HepG2 (cell line): ENCODE measurements around the gene PTTG1. TPM values are rescaled to one million over a fixed set of nuclear protein-coding genes. Genes with fewer than 3 reads are reported as not detected.
A peak's percentile ranks its signal among the peaks of the same experiment; 100 is the strongest.

Experiments used
- ADNP ChIP-seq: sonication (generic); formaldehyde crosslinking; IDR thresholded peaks from 2 replicates; pipeline ENCODE4 v1.4.0; 2020; ENCODE audit warnings: missing genetic modification reagents
- ARNT ChIP-seq: fragments of 450-650 bp; IDR thresholded peaks from 2 replicates; pipeline ENCODE4 v1.6.1; 2017
- CAMTA2 ChIP-seq: sonication (generic); formaldehyde crosslinking; IDR thresholded peaks from 2 replicates; pipeline ENCODE4 v1.4.0; 2020; ENCODE audit warnings: mild to moderate bottlenecking, missing genetic modification reagents, borderline replicate concordance
- DR1 ChIP-seq: sonication (generic); formaldehyde crosslinking; IDR thresholded peaks from 2 replicates; pipeline ENCODE4 v1.8.0; 2021; ENCODE audit warnings: mild to moderate bottlenecking, missing genetic modification reagents, inconsistent platforms
- FOXA3 ChIP-seq: IDR thresholded peaks from 2 replicates; pipeline ENCODE4 v1.6.1; 2016; ENCODE audit warnings: missing genetic modification reagents, missing compliant biosample characterization
- ISX ChIP-seq: sonication (generic); formaldehyde crosslinking; conservative IDR thresholded peaks from 2 replicates; pipeline ENCODE4 v1.5.0; 2020; ENCODE audit warnings: missing genetic modification reagents
- MED13 ChIP-seq: sonication (generic); formaldehyde crosslinking; IDR thresholded peaks from 2 replicates; pipeline ENCODE4 v1.5.0; 2020; ENCODE audit warnings: missing genetic modification reagents
- NFE2L2 ChIP-seq: fragments of 150-350 bp; IDR thresholded peaks from 2 replicates; pipeline ENCODE4 v1.6.1; 2014; ENCODE audit warnings: low read length
- RBM39 ChIP-seq: fragments of 200-400 bp; formaldehyde crosslinking; IDR thresholded peaks from one replicate; pipeline ENCODE4 v1.6.1; 2018; ENCODE audit warnings: antibody characterized with exemption, mild to moderate bottlenecking, low read depth, low read length; ENCODE audit not compliant: poor library complexity, severe bottlenecking
- SATB2 ChIP-seq: sonication (generic); formaldehyde crosslinking; IDR thresholded peaks from 2 replicates; pipeline ENCODE4 v1.5.0; 2020; ENCODE audit warnings: missing genetic modification reagents
- TRIM24 ChIP-seq: sonication (generic); formaldehyde crosslinking; IDR thresholded peaks from 2 replicates; pipeline ENCODE4 v1.8.0; 2022; ENCODE audit warnings: mild to moderate bottlenecking, missing genetic modification reagents
- ZC3H4 ChIP-seq: sonication (generic); formaldehyde crosslinking; IDR thresholded peaks from 2 replicates; pipeline ENCODE4 v1.4.0; 2020; ENCODE audit warnings: missing genetic modification reagents, borderline replicate concordance
- ZNF235 ChIP-seq: sonication (generic); formaldehyde crosslinking; IDR thresholded peaks from 2 replicates; pipeline ENCODE4 v1.8.1; 2023; ENCODE audit warnings: mild to moderate bottlenecking, missing genetic modification reagents, borderline replicate concordance
- ZNF33B ChIP-seq: sonication (generic); formaldehyde crosslinking; IDR thresholded peaks from 2 replicates; pipeline ENCODE4 v1.5.1; 2020; ENCODE audit warnings: mild to moderate bottlenecking, missing genetic modification reagents
- ZNF510 ChIP-seq: sonication (generic); formaldehyde crosslinking; IDR thresholded peaks from 2 replicates; pipeline ENCODE4 v1.4.0; 2020; ENCODE audit warnings: low read depth, mild to moderate bottlenecking, missing genetic modification reagents
- ZNF563 ChIP-seq: sonication (generic); formaldehyde crosslinking; IDR thresholded peaks from 2 replicates; pipeline ENCODE4 v1.8.0; 2022; ENCODE audit warnings: mild to moderate bottlenecking, moderate library complexity, missing genetic modification reagents
- ZZZ3 ChIP-seq: sonication (generic); formaldehyde crosslinking; IDR thresholded peaks from 2 replicates; pipeline ENCODE4 v1.4.0; 2020; ENCODE audit warnings: missing genetic modification reagents, mild to moderate bottlenecking, borderline replicate concordance
- polyA plus RNA-seq, 8 experiments: library from polyadenylated mRNA; depleted of rRNA in 3 of 8; stranded (reverse) in 7 of 8; unstranded in 1 of 8; fragments of >200 nt; fragmentation: Illumina TruSeq in 4 of 8; extraction: Trizol in 4 of 8; gene quantifications; 2 replicates each; pipeline versions ENCODE4 v1.2.1 to v1.2.3, GENCODE V29; 2011 to 2016; ENCODE audit warnings: low read depth in 4 of 8, missing spikeins in 1 of 8, mixed read lengths in 1 of 8; ENCODE audit not compliant: insufficient read depth in 1 of 8
- total RNA-seq, 5 experiments: library from RNA; depleted of rRNA; stranded (reverse); fragments of >200 nt; fragmentation: Illumina TruSeq; extraction: Trizol; gene quantifications; 2 replicates each; pipeline ENCODE4 v1.2.3, GENCODE V29; 2016; ENCODE audit warnings: low read depth in 1 of 5
- TF ChIP-seq, protein P1 (sequence below): sonication (generic); formaldehyde crosslinking; IDR thresholded peaks from 2 replicates; pipeline ENCODE4 v1.4.0; 2020; ENCODE audit warnings: missing genetic modification reagents, mild to moderate bottlenecking, borderline replicate concordance
- TF ChIP-seq, protein P2 (sequence below): sonication (generic); formaldehyde crosslinking; IDR thresholded peaks from 2 replicates; pipeline ENCODE4 v1.5.1; 2020; ENCODE audit warnings: missing genetic modification reagents, mild to moderate bottlenecking, borderline replicate concordance
- TF ChIP-seq, protein P3 (sequence below): IDR thresholded peaks from 2 replicates; pipeline ENCODE4 v1.6.1; 2016; ENCODE audit warnings: missing biosample characterization, missing genetic modification reagents, low read depth
- TF ChIP-seq, protein P4 (sequence below): sonication (generic); formaldehyde crosslinking; IDR thresholded peaks from 2 replicates; pipeline ENCODE4 v1.4.0; 2020; ENCODE audit warnings: mild to moderate bottlenecking, missing genetic modification reagents
- TF ChIP-seq, protein P5 (sequence below): sonication (generic); formaldehyde crosslinking; IDR thresholded peaks from 2 replicates; pipeline ENCODE4 v1.4.0; 2020; ENCODE audit warnings: low read depth, mild to moderate bottlenecking, missing genetic modification reagents

Gene PTTG1
- total and polyA plus RNA-seq, 2 of the 13 experiments (the other 11 are each of a cell fraction or from before 2014, with no cell fraction given): 102 to 161 TPM

DNA sequence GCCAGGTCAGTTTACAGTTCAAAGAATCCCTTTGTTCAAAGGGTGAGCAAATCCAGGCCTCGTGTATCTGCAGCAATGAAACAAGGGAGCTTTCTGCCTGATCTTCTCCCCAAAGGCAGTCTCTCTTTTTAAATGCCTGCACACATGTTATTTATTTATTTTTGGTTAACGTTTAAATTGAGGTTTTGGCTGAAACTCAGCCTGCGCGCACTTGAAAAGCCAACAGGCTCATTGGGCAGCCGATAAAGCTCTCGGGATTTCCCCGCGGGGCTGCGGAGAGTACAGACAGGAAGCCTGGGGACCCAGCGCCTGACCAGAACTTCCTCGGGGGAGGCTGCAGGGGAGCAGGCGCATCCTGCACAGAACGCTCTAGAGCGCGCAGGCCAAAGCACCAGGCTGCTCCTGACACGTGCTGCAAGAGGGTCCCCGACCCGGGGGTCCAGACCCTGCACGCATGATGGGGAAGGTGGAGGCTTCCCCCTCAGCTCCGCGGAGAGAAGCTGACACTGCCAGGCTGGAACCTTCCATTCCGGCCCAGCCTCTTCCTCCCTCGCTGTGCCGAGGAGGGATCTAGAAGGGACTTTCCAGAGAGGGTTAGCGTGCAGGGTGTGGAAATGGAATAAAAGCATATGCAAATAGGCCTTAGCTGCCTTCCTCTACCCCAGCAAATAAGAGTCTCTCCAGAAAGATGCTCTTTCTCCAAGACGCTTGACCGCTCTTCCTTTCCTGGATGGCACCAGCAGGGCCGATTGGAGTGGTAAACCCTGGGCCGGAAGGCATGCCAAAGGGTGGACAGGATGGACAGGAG, 46.1 kb downstream of the PTTG1 start (continued):
- TF ChIP-seq, protein P1, sequence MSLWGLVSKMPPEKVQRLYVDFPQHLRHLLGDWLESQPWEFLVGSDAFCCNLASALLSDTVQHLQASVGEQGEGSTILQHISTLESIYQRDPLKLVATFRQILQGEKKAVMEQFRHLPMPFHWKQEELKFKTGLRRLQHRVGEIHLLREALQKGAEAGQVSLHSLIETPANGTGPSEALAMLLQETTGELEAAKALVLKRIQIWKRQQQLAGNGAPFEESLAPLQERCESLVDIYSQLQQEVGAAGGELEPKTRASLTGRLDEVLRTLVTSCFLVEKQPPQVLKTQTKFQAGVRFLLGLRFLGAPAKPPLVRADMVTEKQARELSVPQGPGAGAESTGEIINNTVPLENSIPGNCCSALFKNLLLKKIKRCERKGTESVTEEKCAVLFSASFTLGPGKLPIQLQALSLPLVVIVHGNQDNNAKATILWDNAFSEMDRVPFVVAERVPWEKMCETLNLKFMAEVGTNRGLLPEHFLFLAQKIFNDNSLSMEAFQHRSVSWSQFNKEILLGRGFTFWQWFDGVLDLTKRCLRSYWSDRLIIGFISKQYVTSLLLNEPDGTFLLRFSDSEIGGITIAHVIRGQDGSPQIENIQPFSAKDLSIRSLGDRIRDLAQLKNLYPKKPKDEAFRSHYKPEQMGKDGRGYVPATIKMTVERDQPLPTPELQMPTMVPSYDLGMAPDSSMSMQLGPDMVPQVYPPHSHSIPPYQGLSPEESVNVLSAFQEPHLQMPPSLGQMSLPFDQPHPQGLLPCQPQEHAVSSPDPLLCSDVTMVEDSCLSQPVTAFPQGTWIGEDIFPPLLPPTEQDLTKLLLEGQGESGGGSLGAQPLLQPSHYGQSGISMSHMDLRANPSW (CRISPR knock-in tag): peak; percentile 58; the same call in 1 of the 2 replicates
- TF ChIP-seq DR1 (peak; percentile 71), ZNF235 (CRISPR knock-in tag) (peak; percentile 76; the same call in 1 of the 2 replicates), FOXA3 (CRISPR knock-in tag) (peak; percentile 84), ADNP (no peak), CAMTA2 (CRISPR knock-in tag) (no peak), ZZZ3 (peak; percentile 78; the same call in 1 of the 2 replicates), ARNT (no peak), SATB2 (no peak), ZC3H4 (CRISPR knock-in tag) (no peak; the same call in 1 of the 2 replicates), MED13 (CRISPR knock-in tag) (peak; percentile 58; the same call in 1 of the 2 replicates), TRIM24 (no peak), ZNF563 (CRISPR knock-in tag) (no peak), RBM39 (no peak), ZNF33B (CRISPR knock-in tag) (no peak; the same call in 1 of the 2 replicates), ZNF510 (CRISPR knock-in tag) (0 out of 2 replicates have a peak, but pooled peaks have one; percentile 46), NFE2L2 (no peak), ISX (CRISPR knock-in tag) (no peak)
- TF ChIP-seq, protein P2, sequence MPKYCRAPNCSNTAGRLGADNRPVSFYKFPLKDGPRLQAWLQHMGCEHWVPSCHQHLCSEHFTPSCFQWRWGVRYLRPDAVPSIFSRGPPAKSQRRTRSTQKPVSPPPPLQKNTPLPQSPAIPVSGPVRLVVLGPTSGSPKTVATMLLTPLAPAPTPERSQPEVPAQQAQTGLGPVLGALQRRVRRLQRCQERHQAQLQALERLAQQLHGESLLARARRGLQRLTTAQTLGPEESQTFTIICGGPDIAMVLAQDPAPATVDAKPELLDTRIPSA: no peak
- TF ChIP-seq, protein P3, sequence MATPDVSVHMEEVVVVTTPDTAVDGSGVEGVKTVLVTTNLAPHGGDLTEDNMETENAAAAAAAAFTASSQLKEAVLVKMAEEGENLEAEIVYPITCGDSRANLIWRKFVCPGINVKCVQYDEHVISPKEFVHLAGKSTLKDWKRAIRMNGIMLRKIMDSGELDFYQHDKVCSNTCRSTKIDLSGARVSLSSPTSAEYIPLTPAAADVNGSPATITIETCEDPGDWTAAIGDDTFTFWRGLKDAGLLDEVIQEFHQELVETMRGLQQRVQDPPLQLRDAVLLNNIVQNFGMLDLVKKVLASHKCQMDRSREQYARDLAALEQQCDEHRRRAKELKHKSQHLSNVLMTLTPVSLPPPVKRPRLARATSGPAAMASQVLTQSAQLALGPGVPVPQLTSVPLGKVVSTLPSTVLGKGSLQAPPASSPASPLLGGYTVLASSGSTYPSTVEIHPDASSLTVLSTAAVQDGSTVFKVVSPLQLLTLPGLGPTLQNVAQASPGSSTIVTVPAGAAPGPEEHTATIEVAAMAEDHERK (CRISPR knock-in tag): no peak
- TF ChIP-seq, protein P4, sequence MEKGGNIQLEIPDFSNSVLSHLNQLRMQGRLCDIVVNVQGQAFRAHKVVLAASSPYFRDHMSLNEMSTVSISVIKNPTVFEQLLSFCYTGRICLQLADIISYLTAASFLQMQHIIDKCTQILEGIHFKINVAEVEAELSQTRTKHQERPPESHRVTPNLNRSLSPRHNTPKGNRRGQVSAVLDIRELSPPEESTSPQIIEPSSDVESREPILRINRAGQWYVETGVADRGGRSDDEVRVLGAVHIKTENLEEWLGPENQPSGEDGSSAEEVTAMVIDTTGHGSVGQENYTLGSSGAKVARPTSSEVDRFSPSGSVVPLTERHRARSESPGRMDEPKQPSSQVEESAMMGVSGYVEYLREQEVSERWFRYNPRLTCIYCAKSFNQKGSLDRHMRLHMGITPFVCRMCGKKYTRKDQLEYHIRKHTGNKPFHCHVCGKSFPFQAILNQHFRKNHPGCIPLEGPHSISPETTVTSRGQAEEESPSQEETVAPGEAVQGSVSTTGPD (CRISPR knock-in tag): 0 out of 2 replicates have a peak, but pooled peaks have one; percentile 38
- TF ChIP-seq, protein P5, sequence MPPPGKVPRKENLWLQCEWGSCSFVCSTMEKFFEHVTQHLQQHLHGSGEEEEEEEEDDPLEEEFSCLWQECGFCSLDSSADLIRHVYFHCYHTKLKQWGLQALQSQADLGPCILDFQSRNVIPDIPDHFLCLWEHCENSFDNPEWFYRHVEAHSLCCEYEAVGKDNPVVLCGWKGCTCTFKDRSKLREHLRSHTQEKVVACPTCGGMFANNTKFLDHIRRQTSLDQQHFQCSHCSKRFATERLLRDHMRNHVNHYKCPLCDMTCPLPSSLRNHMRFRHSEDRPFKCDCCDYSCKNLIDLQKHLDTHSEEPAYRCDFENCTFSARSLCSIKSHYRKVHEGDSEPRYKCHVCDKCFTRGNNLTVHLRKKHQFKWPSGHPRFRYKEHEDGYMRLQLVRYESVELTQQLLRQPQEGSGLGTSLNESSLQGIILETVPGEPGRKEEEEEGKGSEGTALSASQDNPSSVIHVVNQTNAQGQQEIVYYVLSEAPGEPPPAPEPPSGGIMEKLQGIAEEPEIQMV (CRISPR knock-in tag): no peak
